DND-41 (cell line): Measurements from ENCODE around the gene MTR.
"Not testable (repeated sequence)": the region's sequence is repeated elsewhere in the genome, so short reads cannot be mapped to it uniquely, and the experiment has no call there.

Experiments
- ATAC-seq: fragments of 200-7000 bp; cut with Tn5 transposase; 3 replicates; pipeline ENCODE4 v1.9.1; 2021; ENCODE audit warnings: low read depth; ENCODE audit not compliant: insufficient read depth
- DNase-seq: peaks from one replicate; pipeline ENCODE4 v3.0.0-alpha.2; 2020
- H2AFZ ChIP-seq: 2 replicates; pipeline ENCODE4 v1.6.0; 2012; ENCODE audit warnings: low read depth, low read length
- H3K27ac ChIP-seq: 2 replicates; pipeline ENCODE4 v1.5.1; 2012; ENCODE audit warnings: low read length, inconsistent platforms
- H3K27me3 ChIP-seq: fragments of 200-600 bp; sonication (generic); 2 replicates; pipeline ENCODE4 v1.6.0; 2012; ENCODE audit warnings: low read length, mild to moderate bottlenecking, inconsistent platforms; ENCODE audit not compliant: insufficient read depth, poor library complexity
- H3K36me3 ChIP-seq: 2 replicates; pipeline ENCODE4 v1.5.1; 2012; ENCODE audit warnings: low read length, inconsistent platforms; ENCODE audit not compliant: insufficient read depth
- H3K4me1 ChIP-seq: 2 replicates; pipeline ENCODE4 v1.5.1; 2012; ENCODE audit warnings: mild to moderate bottlenecking, low read length; ENCODE audit not compliant: insufficient read depth
- H3K4me2 ChIP-seq: 2 replicates; pipeline ENCODE4 v1.6.0; 2012; ENCODE audit warnings: mild to moderate bottlenecking, moderate library complexity, low read length, inconsistent platforms; ENCODE audit not compliant: insufficient read depth
- H3K4me3 ChIP-seq, 2 experiments: fragments of 200-600 bp in 1 of 2; shearing (Covaris generic) in 1 of 2; 2 replicates each; pipeline ENCODE4 v1.5.1; 2012 to 2016; ENCODE audit warnings: inconsistent platforms in 2 of 2, low read length in 2 of 2, mild to moderate bottlenecking in 2 of 2, low read depth in 1 of 2, moderate library complexity in 1 of 2
- H3K79me2 ChIP-seq: 2 replicates; pipeline ENCODE4 v1.6.0; 2012; ENCODE audit warnings: low read length, inconsistent platforms; ENCODE audit not compliant: insufficient read depth
- H3K9ac ChIP-seq: 2 replicates; pipeline ENCODE4 v1.6.0; 2012; ENCODE audit warnings: low read depth, mild to moderate bottlenecking, inconsistent platforms, low read length, moderate library complexity
- H3K9me3 ChIP-seq: 2 replicates; pipeline ENCODE4 v1.5.1; 2012; ENCODE audit warnings: low read length, moderate library complexity, mild to moderate bottlenecking, inconsistent platforms; ENCODE audit not compliant: insufficient read depth, severe bottlenecking
- H4K20me1 ChIP-seq: 2 replicates; pipeline ENCODE4 v1.6.0; 2012; ENCODE audit warnings: low read length; ENCODE audit not compliant: insufficient read depth
- EZH2 ChIP-seq: IDR thresholded peaks from 3 replicates; pipeline ENCODE4 v1.6.1; 2012; ENCODE audit warnings: borderline replicate concordance, low read depth, mild to moderate bottlenecking, moderate library complexity, low read length, inconsistent platforms; ENCODE audit not compliant: severe bottlenecking
- TF ChIP-seq, protein P1 (sequence below): IDR thresholded peaks from 2 replicates; pipeline ENCODE4 v1.5.1; 2012; ENCODE audit warnings: borderline replicate concordance, low read length, moderate library complexity, mild to moderate bottlenecking; ENCODE audit not compliant: poor library complexity, severe bottlenecking; ENCODE audit errors: extremely low read depth

The MTR gene

DNA sequence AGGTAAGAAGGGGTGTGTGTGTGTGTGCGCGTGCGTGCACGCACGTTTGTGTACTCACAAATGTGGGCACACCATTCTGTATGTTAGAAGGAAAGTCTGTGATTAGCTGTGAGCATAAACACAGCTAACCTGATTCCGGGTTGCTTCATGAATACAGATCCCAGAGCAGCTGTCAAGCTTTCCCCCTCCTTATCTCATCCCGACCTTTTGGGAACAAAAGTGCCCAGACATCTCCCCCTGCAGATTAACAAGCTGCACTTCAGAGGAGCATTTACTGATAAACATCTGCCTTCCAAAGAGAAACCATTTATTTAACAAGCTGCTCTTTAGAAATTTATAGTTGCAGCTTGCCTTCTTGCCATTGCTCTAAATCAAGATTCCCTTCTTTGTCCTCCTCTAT lies 112.1 kb downstream of the MTR start:
- Histone ChIP-seq H3K27ac (no peak overlapping the region), H3K79me2 (no peaks in the 10 kb centered on the region), H3K4me1 (no peaks in the 10 kb centered on the region), H4K20me1 (no peaks in the 10 kb centered on the region), H3K4me2 (no peak overlapping the region), H3K9me3 (no peaks in the 10 kb centered on the region), H3K36me3 (no peaks in the 10 kb centered on the region; the same call in 1 of the 2 replicates), H3K27me3 (no peaks in the 10 kb centered on the region), H2AFZ (no peak overlapping the region), H3K4me3 (no peak overlapping the region), H3K9ac (no peak overlapping the region)
- no peak for TF ChIP-seq EZH2
- TF ChIP-seq, protein P1, sequence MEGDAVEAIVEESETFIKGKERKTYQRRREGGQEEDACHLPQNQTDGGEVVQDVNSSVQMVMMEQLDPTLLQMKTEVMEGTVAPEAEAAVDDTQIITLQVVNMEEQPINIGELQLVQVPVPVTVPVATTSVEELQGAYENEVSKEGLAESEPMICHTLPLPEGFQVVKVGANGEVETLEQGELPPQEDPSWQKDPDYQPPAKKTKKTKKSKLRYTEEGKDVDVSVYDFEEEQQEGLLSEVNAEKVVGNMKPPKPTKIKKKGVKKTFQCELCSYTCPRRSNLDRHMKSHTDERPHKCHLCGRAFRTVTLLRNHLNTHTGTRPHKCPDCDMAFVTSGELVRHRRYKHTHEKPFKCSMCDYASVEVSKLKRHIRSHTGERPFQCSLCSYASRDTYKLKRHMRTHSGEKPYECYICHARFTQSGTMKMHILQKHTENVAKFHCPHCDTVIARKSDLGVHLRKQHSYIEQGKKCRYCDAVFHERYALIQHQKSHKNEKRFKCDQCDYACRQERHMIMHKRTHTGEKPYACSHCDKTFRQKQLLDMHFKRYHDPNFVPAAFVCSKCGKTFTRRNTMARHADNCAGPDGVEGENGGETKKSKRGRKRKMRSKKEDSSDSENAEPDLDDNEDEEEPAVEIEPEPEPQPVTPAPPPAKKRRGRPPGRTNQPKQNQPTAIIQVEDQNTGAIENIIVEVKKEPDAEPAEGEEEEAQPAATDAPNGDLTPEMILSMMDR, result no peak
- no peak for DNase-seq
- ATAC-seq, result no peak

DNA sequence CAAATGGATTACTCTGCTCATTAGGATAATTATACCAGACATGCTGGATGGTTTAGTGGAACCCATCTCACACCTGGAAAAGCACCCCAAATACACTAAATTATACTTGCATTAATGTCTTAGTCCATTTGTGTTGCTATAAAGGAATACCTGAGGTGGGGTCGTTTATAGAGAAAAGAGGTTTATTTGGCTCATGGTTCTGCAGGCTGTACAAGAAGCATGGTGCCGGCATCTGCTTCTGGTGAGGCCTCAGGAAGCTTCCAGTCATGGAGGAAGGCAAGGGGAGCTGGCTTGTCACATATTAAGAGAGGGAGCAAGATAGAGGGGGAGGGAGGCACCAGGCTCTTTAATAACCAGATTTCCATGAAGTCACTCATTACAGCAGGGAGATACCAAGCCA lies 113.6 kb downstream of the MTR start:
- Histone ChIP-seq H2AFZ (no peak overlapping the region), H3K36me3 (no peaks in the 10 kb centered on the region), H3K27me3 (no peaks in the 10 kb centered on the region), H4K20me1 (no peaks in the 10 kb centered on the region), H3K9me3 (no peaks in the 10 kb centered on the region), H3K4me3 (no peak overlapping the region), H3K4me2 (no peak overlapping the region), H3K79me2 (no peaks in the 10 kb centered on the region), H3K9ac (no peak overlapping the region), H3K27ac (no peak overlapping the region), H3K4me1 (no peaks in the 10 kb centered on the region)
- DNase-seq, result no peak
- no peak for ATAC-seq
- no peak for TF ChIP-seq EZH2
- TF ChIP-seq, protein P1, result no peak

DNA sequence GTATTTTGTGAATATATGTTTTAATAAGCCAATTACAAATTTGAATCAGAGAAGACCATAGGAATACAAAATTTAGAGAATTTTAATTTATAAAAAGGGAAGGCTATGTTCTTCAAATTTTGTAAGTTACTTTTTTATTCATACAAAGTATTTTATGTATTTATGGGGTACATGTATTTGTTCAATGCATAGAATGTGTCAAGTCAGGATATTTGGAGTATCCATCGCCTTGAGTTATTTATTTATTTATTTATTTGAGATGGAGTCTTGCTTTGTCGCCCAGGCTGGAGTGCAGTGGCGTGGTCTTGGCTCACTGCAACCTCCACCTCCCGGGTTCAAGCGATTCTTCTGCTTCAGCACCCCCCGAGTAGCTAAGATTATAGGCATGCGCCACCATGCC lies 116.0 kb downstream of the MTR start:
- not testable (repeated sequence) for H3K4me3 ChIP-seq, H3K36me3 ChIP-seq, ATAC-seq, H2AFZ ChIP-seq, DNase-seq, H3K27ac ChIP-seq, H3K4me2 ChIP-seq, H3K9ac ChIP-seq, H3K79me2 ChIP-seq, H3K4me1 ChIP-seq, H3K27me3 ChIP-seq, H3K9me3 ChIP-seq, H4K20me1 ChIP-seq

DNA sequence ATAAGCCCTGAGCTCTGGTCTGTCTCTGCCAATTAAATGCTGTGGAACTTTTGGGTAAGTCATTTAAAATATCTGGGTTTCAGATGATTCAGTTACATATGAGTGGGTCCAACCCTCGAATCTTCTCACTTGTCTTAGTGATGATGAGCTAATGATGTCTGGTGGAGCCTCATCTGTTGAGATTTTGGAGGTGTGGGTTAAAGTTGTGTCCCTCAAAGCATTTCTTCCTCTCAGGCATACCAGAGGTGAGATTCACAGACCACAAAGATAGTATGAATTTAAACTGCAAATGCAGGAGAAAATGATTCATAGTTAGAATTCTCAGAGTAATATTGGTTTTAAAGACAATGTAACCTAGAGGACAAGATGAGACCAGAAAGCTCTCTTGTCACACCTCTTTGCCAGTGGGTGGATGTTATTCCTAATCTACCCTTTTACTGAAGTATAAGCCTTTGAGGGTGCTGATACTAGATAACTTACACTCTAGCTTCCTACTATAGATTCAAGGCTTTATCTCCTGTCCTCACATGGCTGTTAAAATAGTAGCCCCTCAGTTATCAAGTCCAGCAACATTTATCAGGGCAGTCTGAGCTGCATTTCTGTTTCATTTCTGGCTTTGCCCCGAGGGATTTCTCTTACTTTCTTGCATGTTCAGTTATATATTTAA lies 118.4 kb downstream of the MTR start:
- H3K27me3 ChIP-seq, result no peaks in the 10 kb centered on the region
- H2AFZ ChIP-seq, result no peak overlapping the region
- peaks cover 2% of the 10 kb centered on the region for H3K9me3 ChIP-seq
- ATAC-seq, result no peak
- H3K36me3 ChIP-seq, result no peaks in the 10 kb centered on the region
- no peak overlapping the region for H3K4me3 ChIP-seq
- no peak for DNase-seq
- TF ChIP-seq, protein P1, result no peak
- TF ChIP-seq EZH2, result no peak
- H4K20me1 ChIP-seq, result no peaks in the 10 kb centered on the region
- no peaks in the 10 kb centered on the region for H3K79me2 ChIP-seq
- no peak overlapping the region for H3K4me2 ChIP-seq
- no peak overlapping the region for H3K27ac ChIP-seq
- no peak overlapping the region for H3K9ac ChIP-seq
- no peaks in the 10 kb centered on the region for H3K4me1 ChIP-seq
